GM23338 (cell line): ENCODE data around the gene DENND5B. TPM values are rescaled to one million over a fixed set of nuclear protein-coding genes. Genes with fewer than 3 reads are reported as not detected.
A peak's percentile ranks its signal among the peaks of the same experiment; 100 is the strongest.

Experiments
- ATAC-seq: fragments of 200-7000 bp; cut with Tn5 transposase; 3 replicates; pipeline ENCODE4 v1.9.1; 2020
- DNase-seq: peaks from one replicate; pipeline ENCODE4 v3.0.0-alpha.2; 2015; ENCODE audit warnings: low spot score
- H2AFZ ChIP-seq: fragments of 200-600 bp; sonication (generic); 2 replicates; pipeline ENCODE4 v1.8.0; 2016; ENCODE audit warnings: antibody characterized with exemption, mild to moderate bottlenecking, moderate library complexity
- H3F3A ChIP-seq: fragments of 200-600 bp; sonication (generic); replicated peaks from 2 replicates; pipeline ENCODE4 v1.8.0; 2017; ENCODE audit warnings: antibody characterized with exemption, mixed run types, low read depth
- H3K27ac ChIP-seq: fragments of 200-600 bp; sonication (generic); 2 replicates; pipeline ENCODE4 v1.6.1; 2016; ENCODE audit warnings: low read depth
- H3K27me3 ChIP-seq: fragments of 200-600 bp; sonication (generic); 2 replicates; pipeline ENCODE4 v1.8.0; 2016; ENCODE audit warnings: mild to moderate bottlenecking, mixed run types, moderate library complexity; ENCODE audit not compliant: insufficient read depth
- H3K36me3 ChIP-seq: fragments of 200-600 bp; sonication (generic); 2 replicates; pipeline ENCODE4 v1.8.0; 2016; ENCODE audit warnings: mild to moderate bottlenecking; ENCODE audit not compliant: insufficient read depth
- H3K4me1 ChIP-seq: fragments of 200-600 bp; sonication (generic); 2 replicates; pipeline ENCODE4 v1.8.0; 2016; ENCODE audit warnings: mild to moderate bottlenecking, moderate library complexity; ENCODE audit not compliant: insufficient read depth
- H3K4me2 ChIP-seq: fragments of 200-600 bp; sonication (generic); 2 replicates; pipeline ENCODE4 v1.7.1; 2017; ENCODE audit warnings: mixed run types
- H3K4me3 ChIP-seq: fragments of 200-600 bp; sonication (generic); 2 replicates; pipeline ENCODE4 v1.6.1; 2016; ENCODE audit warnings: mixed run types
- H3K79me2 ChIP-seq: fragments of 200-600 bp; sonication (generic); replicated peaks from 2 replicates; pipeline ENCODE4 v1.8.0; 2017; ENCODE audit warnings: mild to moderate bottlenecking; ENCODE audit not compliant: insufficient read depth
- H3K9me2 ChIP-seq: fragments of 200-600 bp; sonication (generic); 2 replicates; pipeline ENCODE4 v1.8.0; 2017; ENCODE audit not compliant: insufficient read depth
- H4K20me1 ChIP-seq: fragments of 200-600 bp; sonication (generic); replicated peaks from 2 replicates; pipeline ENCODE4 v1.8.0; 2017; ENCODE audit warnings: mild to moderate bottlenecking; ENCODE audit not compliant: insufficient read depth
- H3K27ac Mint-ChIP-seq: 2 replicates; pipeline ENCODE4 v1.8.0; 2020; ENCODE audit warnings: inconsistent platforms, mild to moderate bottlenecking, moderate library complexity, mixed read lengths
- H3K27me3 Mint-ChIP-seq: 3 replicates; pipeline ENCODE4 v1.8.0; 2022; ENCODE audit warnings: low read depth, mild to moderate bottlenecking, moderate library complexity, mixed read lengths, inconsistent platforms; ENCODE audit not compliant: insufficient read depth, poor library complexity
- H3K36me3 Mint-ChIP-seq: 3 replicates; pipeline ENCODE4 v1.8.0; 2021; ENCODE audit warnings: low read depth, mild to moderate bottlenecking, inconsistent platforms, moderate library complexity, mixed read lengths
- H3K4me1 Mint-ChIP-seq: 3 replicates; pipeline ENCODE4 v1.8.0; 2020; ENCODE audit warnings: mild to moderate bottlenecking, inconsistent platforms, mixed read lengths
- H3K4me3 Mint-ChIP-seq: 3 replicates; pipeline ENCODE4 v1.8.0; 2021; ENCODE audit warnings: moderate library complexity, mild to moderate bottlenecking, inconsistent platforms, mixed read lengths
- H3K9me3 Mint-ChIP-seq: 3 replicates; pipeline ENCODE4 v1.8.0; 2020; ENCODE audit warnings: moderate library complexity, mild to moderate bottlenecking, inconsistent platforms, mixed read lengths
- CTCF ChIP-seq, 2 experiments: fragments of 200-600 bp in 1 of 2; sonication (generic) in 1 of 2; conservative IDR thresholded peaks; 2 replicates each; pipeline versions ENCODE4 v1.5.1 to v1.6.1; 2016 to 2017; ENCODE audit warnings: antibody characterized with exemption in 2 of 2, low read depth in 2 of 2, mild to moderate bottlenecking in 2 of 2, moderate library complexity in 1 of 2
- ETS1 ChIP-seq: IDR thresholded peaks from 2 replicates; pipeline ENCODE4 v1.6.1; 2016; ENCODE audit warnings: antibody characterized with exemption
- EZH2 ChIP-seq: fragments of 200-600 bp; sonication (generic); IDR thresholded peaks from one replicate; pipeline ENCODE4 v1.8.0; 2017; ENCODE audit warnings: antibody characterized with exemption, mild to moderate bottlenecking, low read depth; ENCODE audit not compliant: unreplicated experiment
- EZH2phosphoT487 ChIP-seq: fragments of 200-600 bp; sonication (generic); IDR thresholded peaks from one replicate; pipeline ENCODE4 v1.8.1; 2018; ENCODE audit warnings: antibody characterized with exemption; ENCODE audit not compliant: unreplicated experiment
- JUNB ChIP-seq: IDR thresholded peaks from one replicate; pipeline ENCODE4 v1.6.1; 2016; ENCODE audit warnings: antibody characterized with exemption; ENCODE audit not compliant: unreplicated experiment
- POLR2AphosphoS5 ChIP-seq: IDR thresholded peaks from 2 replicates; pipeline ENCODE4 v1.6.1; 2016; ENCODE audit warnings: antibody characterized with exemption, low read depth
- STAT1 ChIP-seq: IDR thresholded peaks from one replicate; pipeline ENCODE4 v1.6.1; 2016; ENCODE audit warnings: antibody characterized with exemption; ENCODE audit not compliant: unreplicated experiment
- polyA plus RNA-seq: library from polyadenylated mRNA; unstranded; fragments of >200 nt; fragmentation: Nextera tagmentation; extraction: Ambion mirVana; gene quantifications from 2 replicates; pipeline ENCODE4 v1.2.1, GENCODE V29; 2016
- total RNA-seq: library from RNA; depleted of rRNA; stranded (reverse); fragments of >200 nt; shearing (Covaris generic); gene quantifications from 2 replicates; pipeline ENCODE4 v1.2.3, GENCODE V29; 2014

Gene DENND5B
- total and polyA plus RNA-seq, 2 experiments from 2014 or later = 6.5 to 17.2 TPM

GRCh38 chr12:31362759-31363415 is 228.0 kb downstream of the DENND5B start:
- H3K4me2 ChIP-seq = peak overlapping the region; percentile 58
- H3K4me3 Mint-ChIP-seq = peak overlapping the region; percentile 57

GRCh38 chr12:31362115-31362758 is 228.7 kb downstream of the DENND5B start:
- H3K27ac ChIP-seq = peak overlapping the region; percentile 71
- ATAC-seq = peak; percentile 78
- no peaks in the 10 kb centered on the region for H4K20me1 ChIP-seq
- DNase-seq = peak; percentile 54
- H3K36me3 ChIP-seq = no peaks in the 10 kb centered on the region
- peaks cover 3% of the 10 kb centered on the region; the same call in 2 of the 3 replicates for H3K9me3 Mint-ChIP-seq
- H3K27me3 Mint-ChIP-seq = peaks cover 5% of the 10 kb centered on the region
- peaks cover 21% of the 10 kb centered on the region for H3K4me1 ChIP-seq
- peak overlapping the region; percentile 70 for H2AFZ ChIP-seq
- no peaks in the 10 kb centered on the region for H3K9me2 ChIP-seq
- peak overlapping the region; percentile 91 for H3K27ac Mint-ChIP-seq
- H3K27me3 ChIP-seq = no peaks in the 10 kb centered on the region
- peaks cover 11% of the 10 kb centered on the region; the same call in 1 of the 2 replicates for H3F3A ChIP-seq
- peak overlapping the region; percentile 57 for H3K4me3 Mint-ChIP-seq
- peaks cover 2% of the 10 kb centered on the region; the same call in 1 of the 3 replicates for H3K36me3 Mint-ChIP-seq
- H3K4me1 Mint-ChIP-seq = peaks cover 33% of the 10 kb centered on the region
- peak overlapping the region; percentile 58; the same call in 1 of the 2 replicates for H3K4me2 ChIP-seq
- 0 out of 2 replicates have a peak, but pooled peaks cover 7% of the 10 kb centered on the region for H3K79me2 ChIP-seq
- H3K4me3 ChIP-seq = peak overlapping the region; percentile 24; the same call in 1 of the 2 replicates
- no peak for TF ChIP-seq STAT1
- TF ChIP-seq EZH2phosphoT487 = no peak
- TF ChIP-seq ETS1 = no peak
- TF ChIP-seq JUNB = no peak
- TF ChIP-seq EZH2 = no peak

More at GRCh38 chr12:31362759-31363415, 228.0 kb downstream of the DENND5B start:
- H4K20me1 ChIP-seq = no peaks in the 10 kb centered on the region
- H3K9me2 ChIP-seq = no peaks in the 10 kb centered on the region
- DNase-seq = peak; percentile 66
- peaks cover 3% of the 10 kb centered on the region; the same call in 2 of the 3 replicates for H3K9me3 Mint-ChIP-seq
- H3K27me3 Mint-ChIP-seq = peaks cover 5% of the 10 kb centered on the region
- peaks cover 21% of the 10 kb centered on the region for H3K4me1 ChIP-seq
- peak overlapping the region; percentile 71 for H3K27ac ChIP-seq
- no peaks in the 10 kb centered on the region for H3K27me3 ChIP-seq
- H3F3A ChIP-seq = peaks cover 11% of the 10 kb centered on the region; the same call in 1 of the 2 replicates
- peak overlapping the region; percentile 24; the same call in 1 of the 2 replicates for H3K4me3 ChIP-seq
- H3K27ac Mint-ChIP-seq = peak overlapping the region; percentile 91
- no peaks in the 10 kb centered on the region for H3K36me3 ChIP-seq
- peaks cover 8% of the 10 kb centered on the region; the same call in 1 of the 2 replicates for H3K79me2 ChIP-seq
- H3K4me1 Mint-ChIP-seq = peaks cover 33% of the 10 kb centered on the region
- H2AFZ ChIP-seq = peak overlapping the region; percentile 70; the same call in 1 of the 2 replicates
- TF ChIP-seq POLR2AphosphoS5 = no peak
- peak in 1 of 2 experiments; percentile 33; a peak in 2 of 4 replicates for TF ChIP-seq CTCF (conservative IDR thresholded peaks at IDR 0.05; ENCODE audit: low read depth in 2 of 2)
- ATAC-seq = peak; percentile 87
- H3K36me3 Mint-ChIP-seq = peaks cover 2% of the 10 kb centered on the region; the same call in 1 of the 3 replicates
